Immature natural killer cell (primary cell): ENCODE data around the gene GABRP. TPM values are rescaled to one million over a fixed set of nuclear protein-coding genes. Genes with fewer than 3 reads are reported as not detected.
"Not testable (repeated sequence)": the region's sequence is repeated elsewhere in the genome, so short reads cannot be mapped to it uniquely, and the experiment has no call there.

Source experiments
- DNase-seq, 3 donors: peaks; one replicate each; pipeline ENCODE4 v3.0.0; 2022; ENCODE audit warnings: mixed read lengths in 1 of 3
- H3K27ac Mint-ChIP-seq, 6 donors: one replicate each; pipeline ENCODE4 v1.8.0; 2020; ENCODE audit warnings: mixed read lengths in 6 of 6, mild to moderate bottlenecking in 5 of 6, inconsistent platforms in 4 of 6, moderate library complexity in 3 of 6
- H3K27me3 Mint-ChIP-seq, 3 donors: one replicate each; pipeline ENCODE4 v1.8.0; 2020 to 2021; ENCODE audit warnings: low read depth in 3 of 3, mild to moderate bottlenecking in 3 of 3, mixed read lengths in 3 of 3, moderate library complexity in 3 of 3, inconsistent platforms in 1 of 3
- H3K36me3 Mint-ChIP-seq, 3 donors: one replicate each; pipeline ENCODE4 v1.8.0; 2020; ENCODE audit warnings: mixed read lengths in 3 of 3, inconsistent platforms in 2 of 3, mild to moderate bottlenecking in 2 of 3
- H3K4me1 Mint-ChIP-seq, 2 donors: one replicate each; pipeline ENCODE4 v1.8.0; 2020; ENCODE audit warnings: inconsistent platforms in 2 of 2, mild to moderate bottlenecking in 2 of 2, mixed read lengths in 2 of 2, moderate library complexity in 1 of 2
- H3K4me3 Mint-ChIP-seq, 5 donors: one replicate each; pipeline ENCODE4 v1.8.0; 2020; ENCODE audit warnings: mild to moderate bottlenecking in 5 of 5, mixed read lengths in 5 of 5, inconsistent platforms in 3 of 5, moderate library complexity in 3 of 5
- H3K9me3 Mint-ChIP-seq, 6 donors: one replicate each; pipeline ENCODE4 v1.8.0; 2020; ENCODE audit warnings: mild to moderate bottlenecking in 6 of 6, mixed read lengths in 6 of 6, inconsistent platforms in 4 of 6, moderate library complexity in 3 of 6
- polyA plus RNA-seq, 3 donors: library from polyadenylated mRNA; unstranded; fragments of 300-500 nt; fragmentation: Illumina TruSeq; gene quantifications; one replicate each; pipeline ENCODE4 v1.2.3, GENCODE V29; 2021

Gene GABRP
- polyA plus RNA-seq, 3 donors from 2014 or later: not detected

DNA sequence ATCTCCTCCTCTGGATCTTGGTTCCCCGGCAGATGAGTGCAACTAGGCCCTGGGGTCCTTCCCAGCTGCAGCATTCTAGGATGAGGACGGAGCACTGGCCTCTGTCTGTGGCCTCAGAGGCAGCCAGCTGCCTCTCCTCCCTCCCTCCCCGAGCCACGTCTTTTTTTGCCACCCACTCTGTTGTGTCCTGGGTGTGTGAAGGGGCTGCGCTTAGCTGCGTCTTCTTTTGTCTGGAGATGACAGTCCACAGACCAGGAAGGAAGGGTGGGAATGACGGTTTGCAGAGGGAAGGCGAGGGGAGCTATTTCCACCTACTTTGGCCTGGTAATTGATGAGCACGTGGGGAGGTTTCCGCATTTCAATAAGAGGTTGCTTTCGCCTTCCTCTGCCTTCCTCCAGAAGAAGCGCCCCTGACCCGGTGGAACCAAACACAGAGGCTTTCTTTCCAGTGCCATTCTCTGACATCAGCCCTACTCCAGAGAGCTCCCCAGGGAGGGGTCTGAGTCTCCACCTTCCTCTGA lies 34.5 kb upstream of the GABRP start:
- H3K4me3 Mint-ChIP-seq: no peak overlapping the region
- peaks cover 0 to 17% (median 0%) of the 10 kb centered on the region in 3 donors for H3K27me3 Mint-ChIP-seq
- H3K4me1 Mint-ChIP-seq: peaks cover 2 to 4% of the 10 kb centered on the region in 2 donors
- H3K27ac Mint-ChIP-seq: no peak overlapping the region
- DNase-seq: no peak
- H3K36me3 Mint-ChIP-seq: no peaks in the 10 kb centered on the region
- H3K9me3 Mint-ChIP-seq: peaks cover 0 to 2% (median 0%) of the 10 kb centered on the region in 6 donors

DNA sequence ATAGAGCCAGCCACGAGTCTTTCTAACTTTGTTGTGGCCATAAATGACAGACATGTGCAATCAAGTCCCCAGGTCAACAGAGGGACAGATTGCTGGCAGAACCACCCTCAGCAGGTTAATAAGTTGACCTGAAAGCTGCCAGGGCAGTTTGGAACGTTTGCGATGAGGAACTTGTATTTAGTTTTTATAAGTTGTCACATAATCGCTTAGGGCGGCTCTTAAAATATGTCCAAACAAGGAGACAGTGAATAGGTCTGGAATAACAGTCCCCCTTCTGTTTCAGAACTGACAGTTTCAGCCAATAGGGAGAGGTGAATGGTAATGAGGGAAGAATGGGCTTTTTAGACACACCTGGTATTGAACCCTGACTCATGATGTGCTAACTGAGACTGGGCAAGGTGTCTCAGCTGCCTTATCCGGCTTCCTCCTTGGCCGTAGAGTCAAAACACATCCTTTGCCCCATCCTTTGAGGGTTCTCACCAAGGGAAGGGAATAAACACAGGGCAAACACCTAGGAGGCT lies 33.6 kb upstream of the GABRP start:
- Mint-ChIP-seq H3K36me3 (no peaks in the 10 kb centered on the region), H3K27me3 (peaks cover 0 to 17% (median 1%) of the 10 kb centered on the region in 3 donors), H3K9me3 (no peaks in the 10 kb centered on the region), H3K4me1 (no peaks in the 10 kb centered on the region), H3K27ac (no peak overlapping the region), H3K4me3 (no peak overlapping the region)
- no peak for DNase-seq

DNA sequence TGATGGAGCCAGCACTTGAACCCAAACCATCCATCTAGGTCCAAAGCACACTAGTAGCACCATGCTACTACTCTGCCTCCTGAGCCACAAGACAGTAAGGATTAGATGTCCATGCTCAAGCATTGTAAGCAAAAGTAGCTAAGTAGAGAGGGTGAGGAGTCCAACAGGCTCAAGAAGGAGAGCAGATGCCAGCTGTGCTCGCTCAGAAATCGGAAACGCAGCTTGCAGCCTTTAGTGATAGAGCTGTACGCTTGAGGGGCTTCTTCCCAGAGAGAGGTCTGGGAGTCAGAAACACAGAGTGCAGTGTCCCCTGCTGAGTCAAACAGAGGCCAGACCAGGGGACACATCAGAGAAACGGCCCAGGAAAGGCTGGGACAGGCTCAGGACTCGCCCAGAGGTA lies 32.7 kb upstream of the GABRP start:
- Mint-ChIP-seq H3K4me3 (no peak overlapping the region), H3K27ac (no peak overlapping the region), H3K9me3 (no peaks in the 10 kb centered on the region), H3K36me3 (no peaks in the 10 kb centered on the region), H3K27me3 (peaks cover 0 to 17% (median 1%) of the 10 kb centered on the region in 3 donors), H3K4me1 (no peaks in the 10 kb centered on the region)
- DNase-seq: no peak

DNA sequence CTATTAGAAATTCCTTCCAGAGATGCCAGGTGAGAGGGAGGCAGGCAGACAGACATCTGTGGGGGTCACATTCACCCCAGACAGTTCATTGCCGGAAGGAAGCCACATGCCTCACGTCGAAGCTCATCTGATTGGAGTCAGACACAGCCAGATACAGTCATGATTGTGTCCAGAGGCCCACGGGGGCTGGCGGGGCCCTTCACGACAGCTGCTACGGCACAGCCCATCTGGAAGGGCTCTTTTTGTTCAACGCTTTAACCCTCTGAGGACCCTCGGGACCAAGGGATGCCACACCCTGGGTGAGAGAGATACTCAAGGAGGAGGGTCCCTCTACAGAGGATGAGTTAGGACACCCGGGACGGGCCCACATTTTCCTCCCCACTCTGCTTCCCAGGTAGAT lies 31.9 kb upstream of the GABRP start:
- Mint-ChIP-seq H3K36me3 (no peaks in the 10 kb centered on the region), H3K27ac (no peak overlapping the region), H3K4me1 (no peaks in the 10 kb centered on the region), H3K27me3 (peaks cover 0 to 16% (median 4%) of the 10 kb centered on the region in 3 donors), H3K9me3 (no peaks in the 10 kb centered on the region), H3K4me3 (no peak overlapping the region)
- DNase-seq: no peak

DNA sequence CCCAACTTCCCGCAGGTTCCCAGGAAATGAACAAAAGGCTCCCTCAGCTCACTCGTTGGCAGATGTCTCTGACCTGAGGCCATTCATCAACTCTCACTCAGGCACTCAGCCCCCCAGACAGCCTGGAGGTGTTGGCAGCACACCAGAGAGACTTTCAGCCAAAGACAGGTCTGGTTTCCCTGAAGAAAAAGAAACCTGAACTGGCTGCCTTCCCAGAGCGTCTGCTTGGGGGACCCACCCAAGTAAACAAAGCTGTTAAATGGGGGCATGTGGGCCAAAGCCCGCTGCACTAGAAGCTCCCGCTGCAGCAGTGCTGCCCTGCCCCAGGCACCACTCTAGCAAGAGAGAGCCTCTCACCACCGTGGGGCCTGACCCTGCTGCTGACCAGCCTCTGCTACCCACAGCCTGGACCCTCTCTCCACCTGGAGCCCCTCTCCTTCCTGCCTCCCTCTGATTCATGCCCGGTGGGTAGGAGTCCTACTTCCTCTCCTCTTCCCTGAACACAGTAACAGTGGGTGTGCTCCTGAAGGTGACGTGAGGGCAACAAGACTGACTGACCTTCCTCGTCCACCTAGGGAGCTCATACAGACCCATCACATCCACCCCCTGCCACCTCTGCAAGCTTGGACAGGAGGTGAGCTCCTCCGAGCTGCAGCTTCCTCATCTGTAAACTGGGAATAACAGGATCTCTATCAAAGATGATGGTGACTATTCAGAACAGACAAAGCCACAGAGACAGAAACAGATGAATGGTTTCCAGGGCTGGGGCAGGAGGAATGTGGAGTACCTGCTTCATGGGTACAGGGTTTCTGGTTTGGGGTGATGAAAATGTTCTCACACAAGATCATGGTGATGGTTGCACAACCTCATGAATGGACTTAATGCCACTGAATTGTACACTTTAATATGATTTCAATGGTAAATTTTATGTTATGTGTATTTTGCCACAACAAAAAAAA lies 31.0 kb upstream of the GABRP start:
- H3K4me3 Mint-ChIP-seq: no peak overlapping the region
- H3K27ac Mint-ChIP-seq: no peak overlapping the region
- DNase-seq: no peak
- H3K4me1 Mint-ChIP-seq: no peaks in the 10 kb centered on the region
- H3K27me3 Mint-ChIP-seq: peaks cover 0 to 16% (median 4%) of the 10 kb centered on the region in 3 donors
- no peaks in the 10 kb centered on the region for H3K9me3 Mint-ChIP-seq
- H3K36me3 Mint-ChIP-seq: no peaks in the 10 kb centered on the region

DNA sequence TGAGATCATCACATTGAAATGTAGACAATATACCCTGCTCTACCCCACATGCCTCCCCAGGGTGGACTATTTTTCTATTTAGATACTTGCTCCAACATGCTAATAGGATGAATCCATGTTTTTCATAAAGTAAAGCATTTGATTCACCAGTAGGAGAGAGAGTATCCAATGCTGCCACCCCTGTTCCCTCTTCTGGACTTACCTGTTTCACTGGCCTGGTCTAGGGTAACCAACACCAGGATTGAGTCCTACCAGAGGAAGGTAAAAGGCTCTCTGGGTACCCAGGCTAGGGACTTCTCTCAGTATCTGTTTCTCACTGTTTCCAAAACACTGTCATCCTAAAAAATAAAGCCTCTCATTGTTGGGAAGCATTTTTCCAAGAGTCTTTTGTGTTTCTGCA lies 30.2 kb upstream of the GABRP start:
- H3K9me3 Mint-ChIP-seq: no peaks in the 10 kb centered on the region
- no peak overlapping the region for H3K4me3 Mint-ChIP-seq
- no peaks in the 10 kb centered on the region for H3K4me1 Mint-ChIP-seq
- H3K27me3 Mint-ChIP-seq: peaks cover 0 to 12% (median 4%) of the 10 kb centered on the region in 3 donors
- H3K27ac Mint-ChIP-seq: no peak overlapping the region
- H3K36me3 Mint-ChIP-seq: no peaks in the 10 kb centered on the region
- no peak for DNase-seq

DNA sequence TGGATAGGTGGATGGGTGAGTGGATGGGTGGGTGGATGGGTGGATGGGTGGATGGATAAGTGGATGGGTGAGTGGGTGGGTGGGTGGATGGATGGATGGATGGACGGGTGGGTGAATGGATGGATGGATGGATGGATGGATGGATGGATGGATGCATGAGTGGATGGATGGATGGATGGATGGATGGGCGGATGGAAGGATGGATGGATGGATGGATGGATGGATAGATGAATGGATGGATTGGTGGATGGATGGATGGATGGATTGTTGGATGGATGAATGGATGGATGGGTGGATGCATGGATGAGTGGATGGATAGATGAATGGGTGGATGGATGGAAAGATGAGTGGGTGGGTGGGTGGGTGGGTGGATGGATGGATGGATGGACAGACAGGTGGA lies 29.0 kb upstream of the GABRP start:
- H3K36me3 Mint-ChIP-seq, H3K4me1 Mint-ChIP-seq, H3K27ac Mint-ChIP-seq, DNase-seq, H3K4me3 Mint-ChIP-seq, H3K9me3 Mint-ChIP-seq: not testable (repeated sequence)
- peaks cover 2 to 16% (median 4%) of the 10 kb centered on the region in 3 donors for H3K27me3 Mint-ChIP-seq

DNA sequence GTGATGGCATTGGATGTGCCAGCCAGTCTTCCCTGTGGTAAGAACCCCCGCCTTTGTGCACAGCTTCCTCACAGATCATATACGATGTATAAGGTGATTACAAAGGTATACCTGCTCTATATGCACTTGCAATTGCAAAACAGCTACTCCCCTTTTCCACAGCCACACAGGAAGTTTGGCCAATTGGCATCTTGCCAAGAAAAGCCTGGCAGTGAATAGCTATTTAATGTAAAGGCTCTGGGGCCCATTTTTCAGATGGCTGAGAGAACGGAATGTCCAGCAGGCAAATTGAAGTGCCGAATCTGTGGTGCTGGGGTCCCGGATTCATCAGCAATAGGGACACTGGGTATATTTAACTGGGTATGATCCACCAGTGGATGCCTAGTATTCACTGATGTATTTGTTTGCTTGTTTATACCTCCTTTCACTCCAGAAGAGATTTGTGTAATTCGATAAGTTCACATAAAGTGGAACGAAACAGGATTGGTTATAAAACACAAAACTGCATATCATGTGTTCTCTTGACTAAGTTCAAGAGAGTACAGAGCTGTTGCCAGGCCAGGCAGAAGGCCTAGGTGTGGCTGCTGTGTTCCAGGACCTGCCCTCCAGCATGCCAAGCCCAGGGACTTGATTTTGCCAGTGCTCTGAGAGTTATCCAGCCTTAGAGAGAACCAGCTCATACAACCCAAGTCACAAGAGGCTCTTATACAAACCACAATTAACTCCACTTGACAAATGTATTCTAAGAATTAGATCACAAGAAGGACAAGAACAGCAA lies 27.7 kb upstream of the GABRP start:
- H3K9me3 Mint-ChIP-seq: no peaks in the 10 kb centered on the region
- H3K4me1 Mint-ChIP-seq: no peaks in the 10 kb centered on the region
- H3K4me3 Mint-ChIP-seq: no peak overlapping the region
- H3K27ac Mint-ChIP-seq: no peak overlapping the region
- peaks cover 4 to 9% (median 5%) of the 10 kb centered on the region in 3 donors for H3K27me3 Mint-ChIP-seq
- no peak for DNase-seq
- H3K36me3 Mint-ChIP-seq: no peaks in the 10 kb centered on the region

DNA sequence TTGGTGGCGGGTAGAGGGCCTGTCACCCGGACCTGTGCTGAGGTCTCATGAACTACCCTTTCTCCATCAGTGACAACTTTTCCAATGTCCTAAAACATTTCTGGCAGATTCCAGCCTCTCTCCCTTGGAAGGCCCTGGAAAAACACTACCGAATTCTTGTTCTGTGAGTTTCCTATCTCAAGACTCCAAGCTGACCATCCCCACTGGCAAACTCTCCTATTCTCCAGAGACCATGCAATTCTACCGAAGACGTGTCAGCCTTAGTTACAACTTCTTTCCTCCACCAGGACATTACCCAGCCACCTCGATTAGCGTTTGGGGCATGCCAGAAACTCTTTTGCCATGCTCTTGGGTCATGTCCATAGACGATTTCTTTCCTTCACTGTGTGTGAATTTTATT lies 26.8 kb upstream of the GABRP start:
- Mint-ChIP-seq H3K27ac (no peak overlapping the region), H3K4me1 (no peaks in the 10 kb centered on the region), H3K4me3 (no peak overlapping the region), H3K9me3 (peaks cover 0 to 2% (median 0%) of the 10 kb centered on the region in 6 donors), H3K27me3 (peaks cover 4 to 9% (median 8%) of the 10 kb centered on the region in 3 donors), H3K36me3 (no peaks in the 10 kb centered on the region)
- DNase-seq: no peak

DNA sequence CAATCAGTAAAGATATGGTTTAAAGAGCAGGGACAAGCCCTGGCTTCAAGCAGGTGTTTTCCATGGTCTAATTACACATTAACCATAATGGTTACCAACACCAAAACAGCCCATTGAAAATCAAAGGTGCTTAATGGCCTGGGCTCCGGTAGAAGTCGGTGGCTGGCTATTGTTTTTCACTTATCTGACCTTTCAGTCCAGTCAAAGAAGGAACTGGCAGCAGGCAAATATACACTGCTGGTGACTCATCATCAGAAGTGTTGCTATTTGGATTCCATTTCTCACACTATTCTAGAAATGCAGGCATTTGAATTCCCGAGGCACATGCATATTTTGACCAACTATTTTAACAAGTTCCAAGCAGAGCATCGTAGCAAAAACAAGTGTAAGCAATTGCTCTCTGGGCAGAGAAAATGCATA lies 26.3 kb upstream of the GABRP start:
- peaks cover 0 to 2% (median 0%) of the 10 kb centered on the region in 6 donors for H3K9me3 Mint-ChIP-seq
- H3K4me3 Mint-ChIP-seq: no peak overlapping the region

DNA sequence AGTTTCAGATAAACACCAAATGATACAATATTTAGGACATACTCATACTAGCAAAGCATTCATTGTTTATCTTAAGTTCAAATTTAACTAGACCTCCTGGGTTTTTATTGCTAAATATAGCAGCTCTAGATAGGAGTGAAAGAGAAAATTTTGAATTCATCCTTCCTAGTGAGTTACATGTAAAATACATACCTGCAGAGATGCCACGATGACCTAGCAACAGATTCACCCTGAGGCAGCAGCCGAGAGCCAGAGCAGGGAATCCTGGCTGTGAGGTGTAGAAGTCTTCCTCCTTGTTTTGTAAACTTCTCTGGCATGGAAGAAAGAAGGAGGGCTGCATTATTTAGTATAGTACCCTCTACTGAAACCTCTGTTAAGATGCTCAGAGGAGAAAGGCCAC lies 25.9 kb upstream of the GABRP start:
- Mint-ChIP-seq H3K36me3 (no peaks in the 10 kb centered on the region), H3K4me3 (no peak overlapping the region), H3K4me1 (no peaks in the 10 kb centered on the region), H3K9me3 (peaks cover 0 to 2% (median 0%) of the 10 kb centered on the region in 6 donors), H3K27me3 (peaks cover 4 to 11% (median 9%) of the 10 kb centered on the region in 3 donors), H3K27ac (no peak overlapping the region)
- DNase-seq: no peak

More for the DNA sequence above, 26.3 kb upstream of the GABRP start:
- no peak for DNase-seq
- Mint-ChIP-seq H3K27ac (no peak overlapping the region), H3K4me1 (no peaks in the 10 kb centered on the region), H3K27me3 (peaks cover 4 to 11% (median 9%) of the 10 kb centered on the region in 3 donors), H3K36me3 (no peaks in the 10 kb centered on the region)

DNA sequence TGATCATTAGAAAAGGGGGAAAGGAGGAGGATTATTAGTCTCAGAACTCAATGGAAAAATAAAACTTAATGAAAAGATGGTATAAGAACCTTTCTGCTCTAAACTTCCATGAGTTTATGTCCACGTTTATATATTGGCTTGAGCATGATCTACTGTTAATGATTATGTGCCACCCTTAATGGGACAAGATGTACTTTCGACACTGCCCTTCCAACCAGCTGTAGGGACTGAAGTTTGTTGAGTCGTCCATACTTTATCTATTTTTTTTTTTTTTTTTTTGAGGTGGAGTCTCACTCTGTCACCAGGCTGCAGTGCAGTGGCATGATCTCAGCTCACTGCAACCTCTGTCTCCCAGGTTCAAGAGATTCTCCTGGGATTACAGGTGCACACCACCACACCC lies 25.0 kb upstream of the GABRP start:
- Mint-ChIP-seq H3K27ac (no peak overlapping the region), H3K36me3 (no peaks in the 10 kb centered on the region), H3K27me3 (peaks cover 4 to 11% (median 9%) of the 10 kb centered on the region in 3 donors), H3K9me3 (peaks cover 0 to 2% (median 0%) of the 10 kb centered on the region in 6 donors), H3K4me1 (no peaks in the 10 kb centered on the region), H3K4me3 (no peak overlapping the region)
- DNase-seq: no peak

DNA sequence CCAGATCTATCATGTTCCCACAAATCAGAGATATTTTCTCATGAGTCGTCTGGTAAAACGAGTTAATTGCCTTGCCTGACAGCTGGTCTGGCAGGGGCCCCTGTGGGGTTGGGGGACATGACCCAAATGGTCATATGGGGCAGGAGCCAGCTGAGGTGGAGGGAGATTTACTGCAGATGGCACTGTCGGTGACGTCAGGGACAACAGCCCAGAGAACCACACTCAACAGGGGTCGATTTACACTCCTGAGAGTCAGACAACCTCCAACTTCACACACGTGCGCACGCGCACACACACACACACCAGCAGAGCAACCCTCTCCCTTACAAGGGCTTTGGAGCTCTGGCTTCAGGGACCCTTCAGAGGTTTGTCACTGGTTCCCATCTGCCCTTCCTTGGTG lies 23.4 kb upstream of the GABRP start:
- DNase-seq: no peak

More for the DNA sequence above, 23.4 kb upstream of the GABRP start:
- peaks cover 3 to 11% (median 5%) of the 10 kb centered on the region in 3 donors for H3K27me3 Mint-ChIP-seq
- no peaks in the 10 kb centered on the region for H3K36me3 Mint-ChIP-seq
- H3K4me3 Mint-ChIP-seq: no peak overlapping the region
- H3K27ac Mint-ChIP-seq: no peak overlapping the region
- peaks cover 0 to 2% (median 0%) of the 10 kb centered on the region in 6 donors for H3K9me3 Mint-ChIP-seq
- H3K4me1 Mint-ChIP-seq: no peaks in the 10 kb centered on the region
